GM12874 (cell line): ENCODE results near the gene KPNA6.

Experiments
- CTCF ChIP-seq: IDR thresholded peaks from 2 replicates; pipeline ENCODE4 v1.5.1; 2011; ENCODE audit warnings: low read depth, mild to moderate bottlenecking, control low read depth, low read length, moderate library complexity; ENCODE audit not compliant: insufficient read depth

KPNA6 gene

GRCh38 chr1:32172621-32173245 is 64.9 kb downstream of the KPNA6 start:
- no peak for TF ChIP-seq CTCF

- TF ChIP-seq CTCF = no peak
Measured at GRCh38 chr1:32178380-32179192, 70.7 kb downstream of the KPNA6 start.

GRCh38 chr1:32179193-32179442 is 71.3 kb downstream of the KPNA6 start:
- TF ChIP-seq CTCF = no peak

GRCh38 chr1:32179443-32180185 is 71.8 kb downstream of the KPNA6 start, which contains the start of gene TXLNA:
Gene TXLNA, plus strand, starts transcription at chr1:32179675. Its CDS starts 671 bp downstream, at chr1:32180346.
- TF ChIP-seq CTCF = no peak

- TF ChIP-seq CTCF = no peak
Measured at GRCh38 chr1:32180186-32181060, 72.6 kb downstream of the KPNA6 start.

GRCh38 chr1:32181065-32181464 is 73.2 kb downstream of the KPNA6 start:
- TF ChIP-seq CTCF = no peak

- no peak for TF ChIP-seq CTCF
Measured at GRCh38 chr1:32181563-32181962, 73.7 kb downstream of the KPNA6 start.
